Measurements from ENCODE around the gene PLCH1.
A peak's percentile ranks its signal among the peaks of the same experiment; 100 is the strongest.

Gene PLCH1

GRCh38 chr3:155350571-155350970 lies 394.3 kb downstream of the PLCH1 start:
- in situ Hi-C loops (cut with MboI; ENCODE audit: low pct_unique_long_range_greater_than_20kb, low sequenced_read_pairs) = no loop called here
- no peak for DNase-seq

GRCh38 chr3:155347901-155348300 lies 397.0 kb downstream of the PLCH1 start:
- in situ Hi-C loops (cut with MboI; ENCODE audit: low pct_unique_long_range_greater_than_20kb, low sequenced_read_pairs) = no loop called here
- no peak for DNase-seq

- no peak for DNase-seq
- in situ Hi-C loops (cut with MboI; ENCODE audit: low pct_unique_long_range_greater_than_20kb, low sequenced_read_pairs) = no loop called here
These were observed 402.5 kb downstream of the PLCH1 start for GRCh38 chr3:155342344-155342743.

GRCh38 chr3:155339052-155339451 lies 405.8 kb downstream of the PLCH1 start:
- in situ Hi-C loops (cut with MboI; ENCODE audit: low pct_unique_long_range_greater_than_20kb, low sequenced_read_pairs) = no loop called here
- DNase-seq = no peak

- DNase-seq = peak; percentile 31
- in situ Hi-C loops (cut with MboI; ENCODE audit: low pct_unique_long_range_greater_than_20kb, low sequenced_read_pairs) = no loop called here
These were observed 409.0 kb downstream of the PLCH1 start for GRCh38 chr3:155335724-155336354.

GRCh38 chr3:155334914-155335723 lies 409.8 kb downstream of the PLCH1 start:
- peak; percentile 97 for DNase-seq
- in situ Hi-C loops (cut with MboI; ENCODE audit: low pct_unique_long_range_greater_than_20kb, low sequenced_read_pairs) = no loop called here

GRCh38 chr3:155334215-155334913 lies 410.5 kb downstream of the PLCH1 start:
- no peak for DNase-seq
- in situ Hi-C loops (cut with MboI; ENCODE audit: low pct_unique_long_range_greater_than_20kb, low sequenced_read_pairs) = no loop called here

- in situ Hi-C loops (cut with MboI; ENCODE audit: low pct_unique_long_range_greater_than_20kb, low sequenced_read_pairs) = no loop called here
- no peak for DNase-seq
These were observed 412.2 kb downstream of the PLCH1 start for GRCh38 chr3:155332716-155333115.

- in situ Hi-C loops (cut with MboI; ENCODE audit: low pct_unique_long_range_greater_than_20kb, low sequenced_read_pairs) = no loop called here
- DNase-seq = no peak
These were observed 413.8 kb downstream of the PLCH1 start for GRCh38 chr3:155331078-155331477.

GRCh38 chr3:155330370-155330769 lies 414.5 kb downstream of the PLCH1 start:
- no peak for DNase-seq
- in situ Hi-C loops (cut with MboI; ENCODE audit: low pct_unique_long_range_greater_than_20kb, low sequenced_read_pairs) = no loop called here

GRCh38 chr3:155329513-155330048 lies 415.3 kb downstream of the PLCH1 start:
- in situ Hi-C loops (cut with MboI; ENCODE audit: low pct_unique_long_range_greater_than_20kb, low sequenced_read_pairs) = no loop called here

GRCh38 chr3:155327871-155328270 lies 417.0 kb downstream of the PLCH1 start:
- in situ Hi-C loops (cut with MboI; ENCODE audit: low pct_unique_long_range_greater_than_20kb, low sequenced_read_pairs) = no loop called here
- no peak for DNase-seq

More at GRCh38 chr3:155329513-155330048, 415.3 kb downstream of the PLCH1 start:
- no peak for DNase-seq

GRCh38 chr3:155327430-155327829 lies 417.4 kb downstream of the PLCH1 start:
- in situ Hi-C loops (cut with MboI; ENCODE audit: low pct_unique_long_range_greater_than_20kb, low sequenced_read_pairs) = no loop called here
- no peak for DNase-seq

GRCh38 chr3:155326901-155327300 lies 418.0 kb downstream of the PLCH1 start:
- DNase-seq = peak; percentile 76
- in situ Hi-C loops (cut with MboI; ENCODE audit: low pct_unique_long_range_greater_than_20kb, low sequenced_read_pairs) = no loop called here

- in situ Hi-C loops (cut with MboI; ENCODE audit: low pct_unique_long_range_greater_than_20kb, low sequenced_read_pairs) = no loop called here
- DNase-seq = peak; percentile 89
These were observed 418.6 kb downstream of the PLCH1 start for GRCh38 chr3:155326244-155326643.
